Kidney capillary endothelial cell (primary cell): ENCODE data around the gene SMIM22.

Experiments used
- DNase-seq: peaks from one replicate; pipeline ENCODE4 v3.0.0-alpha.2; 2018; ENCODE audit warnings: low spot score

Gene SMIM22

GRCh38 chr16:4814542-4815173 is 19.5 kb downstream of the SMIM22 start:
- DNase-seq: no peak

- DNase-seq: no peak
Measured at GRCh38 chr16:4820652-4821051, 25.5 kb downstream of the SMIM22 start.

DNA sequence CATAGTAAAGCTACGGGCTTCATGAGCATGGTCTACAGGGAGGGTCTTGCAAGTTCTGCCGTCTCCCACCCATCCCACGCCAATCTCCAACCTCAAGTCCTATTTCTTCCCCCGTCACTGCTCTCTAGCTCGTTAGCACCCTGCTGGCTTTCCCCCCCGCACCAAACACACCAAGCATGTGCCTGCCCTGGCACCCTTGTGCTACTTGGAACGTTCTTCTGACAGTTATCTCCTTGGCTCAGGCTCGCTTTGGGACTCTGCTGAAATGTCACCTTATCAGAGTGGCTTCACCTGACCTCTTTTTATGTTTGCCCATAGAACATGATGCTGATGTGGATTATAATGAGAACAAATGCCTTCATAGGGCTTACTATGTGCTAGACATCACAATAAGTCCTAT is 30.0 kb downstream of the SMIM22 start:
- DNase-seq: no peak

DNA sequence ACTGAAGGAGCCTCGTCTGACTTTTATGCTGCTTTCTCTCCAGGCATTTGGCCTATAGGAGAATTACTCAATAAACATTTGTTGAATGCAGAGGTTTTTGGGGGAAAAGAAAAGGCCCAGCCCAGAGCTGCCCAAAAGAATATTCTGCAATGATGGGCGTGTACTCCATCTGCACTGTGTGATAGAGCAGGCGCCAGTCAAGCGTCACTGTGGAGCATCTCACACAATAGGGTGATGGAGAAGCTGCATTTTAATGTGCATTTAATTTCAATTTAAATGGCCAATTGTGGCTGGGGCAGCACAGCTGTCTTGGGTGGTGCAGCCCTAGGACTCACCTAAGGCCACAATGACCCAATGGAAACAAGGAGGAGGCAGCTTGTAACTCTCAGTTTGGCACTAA is 31.4 kb downstream of the SMIM22 start:
- DNase-seq: no peak

DNA sequence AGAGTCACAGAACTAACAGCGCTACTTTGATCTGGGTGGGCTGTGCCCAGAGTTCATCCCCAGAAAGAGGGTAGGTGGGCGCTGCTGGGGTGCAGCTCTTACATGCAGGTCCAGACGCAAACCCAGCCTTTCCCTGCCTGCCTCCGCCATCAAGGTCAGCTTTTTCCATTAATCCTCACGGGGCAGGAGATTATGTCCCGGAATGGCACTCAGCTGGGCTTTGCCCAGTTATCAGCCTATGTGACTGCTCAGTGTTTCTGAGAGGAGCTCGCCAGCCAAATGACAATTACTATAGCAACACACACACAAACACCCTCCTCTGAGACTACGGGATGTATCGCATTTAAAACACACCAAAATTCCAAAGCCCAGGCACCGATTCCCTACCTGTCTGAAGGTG is 31.8 kb downstream of the SMIM22 start:
- DNase-seq: no peak

DNA sequence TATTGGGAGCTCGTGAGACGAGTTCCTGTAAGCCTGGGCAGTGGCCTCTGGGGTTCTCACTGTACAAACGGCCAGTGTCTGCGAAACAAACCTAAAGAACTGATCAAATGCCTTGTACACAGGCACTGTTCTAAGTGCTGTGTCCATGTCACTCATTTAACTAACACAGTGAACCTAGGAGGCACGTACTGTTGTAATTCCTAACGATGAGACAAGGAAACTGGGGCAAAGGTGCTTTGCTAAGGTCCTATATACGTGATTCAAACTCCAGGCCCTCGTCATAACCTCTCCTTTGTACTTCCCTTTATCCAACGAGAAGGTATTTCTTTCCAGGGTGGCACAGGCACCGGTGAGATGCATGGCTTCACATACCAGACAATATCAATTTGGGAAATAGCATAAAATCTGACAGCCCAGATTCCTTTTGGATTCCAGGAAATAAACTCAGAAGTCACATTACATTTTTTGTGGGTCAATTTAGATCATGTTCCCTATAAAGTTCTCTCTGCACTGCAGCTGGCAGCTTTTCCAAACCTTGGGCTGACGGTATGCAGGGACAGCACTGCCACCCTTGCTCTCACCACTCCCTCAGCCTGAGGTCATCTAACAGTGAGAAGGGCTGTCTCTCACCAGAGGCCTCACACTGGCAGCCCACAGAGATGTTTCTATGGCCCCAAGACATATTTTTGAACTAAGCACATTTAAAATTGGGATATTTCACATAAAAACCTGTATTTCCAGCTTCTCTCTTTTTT is 33.6 kb downstream of the SMIM22 start:
- no peak for DNase-seq

GRCh38 chr16:4830408-4830807 is 35.2 kb downstream of the SMIM22 start:
- no peak for DNase-seq

- DNase-seq: no peak
Measured at GRCh38 chr16:4831616-4832015, 36.4 kb downstream of the SMIM22 start.

DNA sequence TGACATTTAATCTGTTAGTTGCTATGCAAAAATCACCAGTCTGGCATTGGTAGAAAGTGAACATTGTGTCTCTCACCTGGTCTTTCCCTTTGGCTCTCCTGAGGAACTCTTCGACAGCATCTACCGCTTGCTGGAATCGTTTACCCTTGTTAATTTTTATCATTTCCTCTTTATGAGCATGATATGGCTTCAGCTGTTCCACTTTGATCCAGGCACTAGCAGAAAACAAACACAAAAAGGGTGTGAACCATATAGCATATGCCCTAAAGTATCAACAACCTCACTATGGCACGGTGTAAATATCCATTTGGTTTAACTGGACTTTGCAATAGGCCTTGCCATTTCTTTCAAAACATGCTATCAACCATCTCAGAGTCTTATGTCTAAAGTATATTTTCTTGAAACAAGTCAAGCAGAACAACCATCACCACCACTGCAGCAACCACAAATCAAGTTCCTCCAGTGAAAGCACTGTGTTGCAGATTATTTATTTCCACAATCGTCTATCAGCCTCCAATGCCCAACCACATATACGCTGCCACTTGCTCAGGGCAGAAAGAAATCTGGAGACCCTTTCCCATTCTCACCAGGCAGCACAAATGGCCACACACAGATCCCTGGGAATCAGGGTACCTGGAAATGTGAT is 37.7 kb downstream of the SMIM22 start:
- no peak for DNase-seq

DNA sequence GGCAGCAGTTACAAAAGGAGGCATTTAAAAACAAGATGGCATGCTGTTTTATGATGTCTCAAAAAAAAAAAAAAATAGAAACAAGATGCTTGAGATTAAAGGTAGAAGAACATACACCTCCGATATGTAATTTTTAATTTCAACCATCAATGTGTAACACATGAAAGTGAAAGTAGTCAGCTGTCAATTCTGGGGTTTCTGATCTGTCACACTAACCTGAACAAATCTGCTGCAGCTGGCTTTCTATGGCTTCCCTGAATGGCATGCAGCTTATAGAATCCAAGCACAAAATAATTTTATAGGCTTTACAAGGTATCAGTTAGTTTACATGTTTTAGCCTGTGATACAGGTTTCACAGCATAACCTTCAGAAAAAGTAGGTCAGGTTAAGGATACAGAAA is 38.4 kb downstream of the SMIM22 start:
- no peak for DNase-seq

GRCh38 chr16:4836727-4837126 is 41.6 kb downstream of the SMIM22 start:
- no peak for DNase-seq

DNA sequence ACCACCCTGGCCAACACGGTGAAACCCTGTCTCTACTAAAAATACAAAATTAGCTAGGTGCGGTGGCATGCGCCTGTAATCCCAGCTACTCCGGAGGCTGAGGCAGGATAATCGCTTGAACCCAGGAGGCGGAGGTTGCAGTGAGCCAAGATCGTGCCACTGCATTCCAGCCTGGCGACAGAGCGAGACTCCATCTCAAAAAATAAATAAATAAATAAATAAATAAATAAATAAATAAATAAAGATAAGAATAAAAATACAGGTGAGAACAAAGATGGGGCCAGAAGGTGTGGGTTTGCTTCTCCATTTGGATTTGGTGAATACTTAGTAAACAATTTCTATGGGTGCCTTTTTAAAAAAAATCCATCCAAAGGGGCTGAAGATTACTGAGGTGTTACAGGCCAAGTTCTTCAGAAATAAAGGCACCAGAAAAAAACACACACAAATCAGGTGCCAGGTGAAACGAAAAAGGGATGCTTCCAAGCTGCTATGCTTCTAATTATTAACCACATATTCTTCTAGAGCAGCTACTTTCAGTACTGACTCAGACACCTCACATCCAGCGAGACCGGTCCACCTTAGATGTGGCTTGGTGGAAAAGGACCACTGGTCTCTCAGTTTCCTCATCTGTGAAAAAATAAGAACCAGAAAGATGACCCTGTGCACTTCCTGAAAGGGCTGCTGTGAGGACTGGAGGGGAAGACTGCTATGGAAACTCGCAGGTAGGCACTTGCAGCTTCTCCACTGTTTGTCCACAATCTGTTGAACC is 42.7 kb downstream of the SMIM22 start:
- no peak for DNase-seq

DNA sequence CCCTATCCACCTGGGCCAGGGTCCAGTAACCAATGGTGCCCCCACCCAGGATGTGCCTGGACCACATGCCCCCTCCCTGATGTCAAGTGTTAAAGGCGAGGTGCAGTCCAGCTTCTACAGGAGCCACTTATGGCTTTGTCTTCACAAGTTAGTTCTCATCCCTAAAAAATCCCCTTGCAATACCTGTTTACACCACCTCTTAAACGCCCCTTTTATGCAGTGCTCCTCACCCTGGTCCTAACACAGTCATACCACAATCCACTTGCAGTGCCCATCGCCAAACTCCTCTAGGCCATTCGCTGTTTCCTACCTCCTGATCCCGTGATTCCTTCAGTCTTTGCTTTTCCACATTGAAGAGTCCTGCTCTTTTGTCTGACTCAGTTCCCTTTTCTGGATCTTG is 44.8 kb downstream of the SMIM22 start:
- DNase-seq: no peak

DNA sequence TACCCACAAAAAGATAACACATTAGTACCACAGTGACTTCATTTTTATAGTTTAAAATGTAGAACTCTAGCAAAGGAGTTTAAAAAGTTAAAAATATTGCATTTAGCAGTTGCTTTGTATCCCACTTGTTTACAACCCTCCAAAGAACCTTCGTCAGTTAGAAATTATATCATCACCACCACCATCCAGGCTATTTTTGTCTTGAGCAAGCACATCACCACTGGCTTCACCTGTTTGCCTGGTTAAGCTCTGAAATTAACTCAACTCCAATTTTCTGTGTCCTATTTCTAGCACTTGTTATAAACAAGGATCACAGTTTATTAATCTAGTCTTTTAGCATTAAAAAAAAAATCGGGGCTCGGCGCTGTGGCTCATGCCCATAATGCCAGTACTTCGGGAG is 45.8 kb downstream of the SMIM22 start:
- no peak for DNase-seq
